GM19240 (cell line): Measurements from ENCODE around the gene SSR4.
"Not testable (repeated sequence)": the region's sequence is repeated elsewhere in the genome, so short reads cannot be mapped to it uniquely, and the experiment has no call there.

Experiments used
- DNase-seq: peaks from one replicate; pipeline ENCODE4 v3.0.0; 2011; ENCODE audit warnings: low spot score; ENCODE audit not compliant: insufficient read length

SSR4 gene

DNA sequence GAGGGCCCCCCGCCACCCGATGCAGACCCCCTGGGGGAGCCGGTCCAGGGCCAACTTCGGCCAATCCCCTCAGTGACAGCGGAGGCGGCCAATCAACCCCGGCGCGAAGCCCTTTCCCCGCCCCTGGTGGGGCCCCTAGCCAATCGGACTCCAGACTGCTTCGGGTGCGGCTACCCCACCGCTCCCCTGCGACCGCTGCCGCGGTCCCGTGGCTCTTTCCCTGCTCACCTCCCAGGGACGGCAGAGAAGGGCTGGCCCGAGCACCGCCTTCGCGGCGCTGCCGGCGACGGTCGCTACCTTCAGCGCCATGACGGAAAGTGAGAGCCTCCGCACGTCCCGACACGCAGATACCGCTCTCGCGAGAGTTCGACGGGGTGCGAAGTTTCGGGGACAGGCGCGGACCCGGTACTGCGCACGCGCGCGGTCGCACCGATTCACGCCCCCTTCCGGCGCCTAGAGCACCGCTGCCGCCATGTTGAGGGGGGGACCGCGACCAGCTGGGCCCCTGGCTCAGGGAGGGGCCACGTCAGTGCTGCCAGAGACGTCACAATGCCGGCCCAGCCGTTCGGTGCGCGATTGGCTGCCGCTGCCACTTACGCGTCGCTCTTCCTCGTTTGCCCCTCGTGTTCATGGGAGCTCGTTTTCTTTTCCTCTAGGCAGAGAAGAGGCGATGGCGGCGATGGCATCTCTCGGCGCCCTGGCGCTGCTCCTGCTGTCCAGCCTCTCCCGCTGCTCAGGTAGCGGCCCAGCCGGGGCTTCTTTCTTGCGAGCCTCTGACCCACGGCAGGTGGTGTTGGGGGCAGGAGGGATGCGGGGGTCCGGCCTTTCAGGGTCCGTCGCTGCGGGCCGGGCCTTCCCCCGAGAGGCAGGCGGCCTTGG, at the start of gene SSR4, which contains the start of gene IDH3G:
Gene SSR4, plus strand, starts transcription at position 651 of the 879 bp plus-strand sequence. Its CDS starts 20 bp downstream, at position 671.
Gene IDH3G, minus strand, starts transcription at position 358 of the 879 bp plus-strand sequence. Its CDS starts 49 bp downstream, at position 309.
- DNase-seq: peak; percentile 98

DNA sequence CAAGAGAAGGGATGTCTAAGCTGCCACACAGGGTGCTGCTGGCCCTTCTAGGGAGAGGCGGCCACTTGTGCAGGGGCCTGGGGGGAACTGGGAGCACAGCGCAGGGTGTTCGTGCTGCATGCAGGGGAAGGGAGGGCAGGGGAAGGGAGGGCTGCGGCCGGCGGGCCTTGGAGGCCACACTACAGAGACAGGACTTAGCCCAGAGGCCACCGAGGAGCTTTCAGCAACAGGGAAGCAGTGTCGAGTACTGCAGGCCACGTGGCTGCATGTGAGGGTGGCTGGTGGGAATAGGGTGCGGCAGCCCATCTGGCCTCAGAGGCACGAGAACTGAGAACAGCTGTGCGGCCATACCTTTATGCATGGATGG, 49.4 kb upstream of the SSR4 start:
- not testable (repeated sequence) for DNase-seq

- DNase-seq: no peak
Observed at GRCh38 chrX:153746359-153746758, 48.1 kb upstream of the SSR4 start.

GRCh38 chrX:153746991-153747390, 47.5 kb upstream of the SSR4 start:
- not testable (repeated sequence) for DNase-seq

DNA sequence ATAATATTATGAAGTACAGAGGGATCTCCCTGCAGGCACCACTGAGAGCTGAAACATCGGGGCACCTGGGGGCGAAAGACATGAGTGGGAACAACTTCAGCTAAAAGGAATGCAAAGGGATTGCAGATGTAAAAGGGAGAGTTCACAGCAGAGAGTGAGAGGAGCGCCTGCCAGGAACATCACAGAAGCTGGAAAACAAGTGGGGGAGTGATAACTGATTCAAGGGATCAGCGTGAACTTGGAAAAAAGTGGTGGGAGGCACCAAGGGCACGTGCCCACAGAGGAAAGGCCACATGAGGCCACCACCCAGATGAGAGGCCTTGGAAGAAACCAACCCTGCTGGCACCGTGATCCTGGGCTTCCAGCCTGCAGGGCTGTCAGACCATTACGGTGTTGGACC, 45.5 kb upstream of the SSR4 start:
- DNase-seq: not testable (repeated sequence)

- DNase-seq: no peak
Observed at GRCh38 chrX:153750127-153750774, 44.2 kb upstream of the SSR4 start.

DNA sequence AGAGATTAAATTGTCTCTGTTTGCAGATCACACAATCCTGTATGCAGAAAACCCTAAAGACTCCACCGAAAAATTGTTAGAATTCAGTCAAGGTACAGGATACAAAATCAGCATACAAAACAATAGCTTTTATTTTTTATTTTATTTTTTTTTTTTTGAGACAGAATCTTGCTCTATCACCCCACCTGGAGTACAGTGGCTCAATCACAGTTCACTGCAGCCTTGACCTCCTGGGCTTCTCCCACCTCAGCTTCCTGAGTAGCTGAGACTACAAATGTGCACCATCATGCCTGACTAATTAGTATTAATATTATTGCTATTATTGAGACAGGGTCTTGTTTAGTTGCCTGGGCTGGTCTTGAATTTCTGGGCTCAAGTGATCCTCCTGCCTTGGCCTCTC, 39.3 kb upstream of the SSR4 start:
- DNase-seq: no peak

- peak; percentile 1 for DNase-seq
Observed at GRCh38 chrX:153761863-153762262, 32.6 kb upstream of the SSR4 start.

DNA sequence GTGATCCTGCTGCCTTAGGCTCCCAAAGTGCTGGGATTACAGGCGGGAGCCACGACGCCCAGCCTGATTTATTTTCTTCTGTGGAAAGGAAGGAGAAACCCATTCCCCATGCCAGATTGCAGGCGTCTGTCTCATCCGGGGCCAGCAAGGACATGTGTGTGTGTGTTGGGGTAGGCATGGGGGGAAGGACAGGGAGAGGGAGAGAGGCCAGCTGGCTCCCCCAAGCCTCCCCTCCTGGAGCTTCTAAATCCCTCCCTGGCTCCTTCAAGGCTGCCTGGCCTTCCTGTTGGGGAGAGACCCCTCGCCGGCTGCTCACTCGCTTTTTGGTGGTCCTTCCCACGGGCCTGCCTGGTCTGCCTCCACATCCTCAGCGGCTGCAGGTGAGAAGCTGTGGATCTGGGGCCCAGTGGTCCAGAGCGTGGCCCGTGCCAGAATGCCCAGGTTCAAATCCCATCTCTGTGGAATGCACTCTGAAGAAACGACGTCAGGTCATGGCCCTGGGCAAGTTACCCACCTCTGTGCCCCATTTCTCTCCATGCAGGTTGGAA, 31.8 kb upstream of the SSR4 start:
- DNase-seq: no peak

- no peak for DNase-seq
Observed at GRCh38 chrX:153763298-153763932, 31.1 kb upstream of the SSR4 start.

DNA sequence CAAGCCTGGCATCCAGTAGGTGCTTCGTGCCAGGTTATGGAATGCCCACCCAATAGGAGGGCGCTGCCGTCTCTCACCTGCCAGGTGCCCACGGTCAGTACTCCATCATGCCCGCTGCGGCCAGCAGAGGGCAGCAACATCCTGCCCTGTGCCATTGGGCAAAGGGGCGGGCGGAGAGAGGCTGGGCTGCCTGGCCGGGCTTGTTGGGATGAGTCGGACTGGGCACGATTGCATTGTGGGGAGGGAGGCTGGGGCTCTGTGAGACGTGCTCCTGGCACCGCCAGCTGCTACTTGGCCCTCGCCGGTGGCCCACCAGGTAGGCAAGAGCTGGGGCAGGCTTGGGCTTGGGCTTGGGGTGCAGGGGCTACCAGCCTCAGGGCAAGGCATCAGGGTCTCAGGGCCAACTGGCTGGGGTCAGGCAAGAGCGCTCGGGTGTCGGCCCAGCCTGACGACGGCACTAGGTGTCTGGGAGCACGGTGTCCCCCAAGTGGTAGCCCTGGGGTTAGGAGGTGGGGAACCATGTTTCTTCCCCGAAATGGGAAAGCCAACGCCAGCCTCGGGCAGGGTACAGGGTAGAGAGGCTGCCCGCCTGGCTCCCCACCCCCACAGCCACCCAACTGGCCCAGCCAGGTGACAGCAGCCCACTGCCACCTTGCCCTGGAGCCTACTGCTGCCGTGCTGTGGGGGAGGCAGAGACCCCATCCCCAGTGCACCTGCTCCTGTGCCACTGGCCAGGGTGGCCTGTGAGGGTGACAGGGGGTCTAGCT, 30.3 kb upstream of the SSR4 start, which contains the start of gene PLXNB3:
Gene PLXNB3, plus strand, starts transcription at position 261 of the 767 bp plus-strand sequence. CDS start 1,287 bp downstream, outside the sequence.
- peak; percentile 73 for DNase-seq

- no peak for DNase-seq
Observed at GRCh38 chrX:153764786-153765137, 29.7 kb upstream of the SSR4 start.

DNA sequence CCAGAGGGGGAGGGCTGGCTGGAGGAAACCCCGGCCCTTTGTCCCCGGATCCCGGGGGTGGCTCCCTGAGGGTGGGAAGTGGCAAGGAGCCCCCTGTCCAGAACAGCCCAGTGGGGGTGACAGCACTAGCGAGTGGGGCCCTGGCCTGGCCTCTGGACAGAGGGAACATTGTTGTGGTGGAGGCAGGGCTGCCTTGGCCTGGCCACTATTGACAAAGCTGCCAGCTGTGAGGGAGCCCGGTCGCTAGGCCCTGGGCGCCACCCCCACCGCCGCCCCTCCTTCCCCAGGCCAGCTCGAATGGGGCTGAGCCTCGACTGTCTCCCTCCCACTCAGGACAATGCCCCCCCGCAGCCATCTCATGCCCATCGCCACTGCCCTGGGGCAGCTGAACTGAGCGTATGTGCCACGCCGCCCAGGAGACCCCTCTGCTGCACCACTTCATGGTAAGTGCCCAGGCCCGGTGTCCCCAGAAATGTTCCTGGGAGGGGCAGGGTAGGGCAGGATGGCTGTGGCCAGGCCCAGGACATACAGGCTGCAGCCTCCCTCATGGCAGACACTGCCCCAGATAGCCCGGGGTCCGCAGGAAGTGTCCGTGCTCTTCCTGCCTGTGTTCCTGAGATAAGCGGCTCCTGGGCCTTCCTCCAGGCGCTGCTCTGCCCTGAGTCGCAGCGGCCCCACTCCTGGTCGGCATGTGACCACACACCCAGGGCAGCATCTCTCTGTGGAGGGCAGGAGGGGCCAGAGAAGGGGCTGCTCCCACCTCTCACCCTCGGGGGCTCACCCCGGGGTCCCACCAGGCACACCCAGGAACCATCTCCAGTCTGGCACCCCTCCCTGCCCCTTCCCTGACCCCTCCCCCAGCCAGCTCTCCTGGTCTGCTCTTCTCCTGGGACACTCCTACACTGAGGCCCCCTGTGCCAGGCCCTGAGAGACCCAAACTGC, 29.1 kb upstream of the SSR4 start:
- no peak for DNase-seq

DNA sequence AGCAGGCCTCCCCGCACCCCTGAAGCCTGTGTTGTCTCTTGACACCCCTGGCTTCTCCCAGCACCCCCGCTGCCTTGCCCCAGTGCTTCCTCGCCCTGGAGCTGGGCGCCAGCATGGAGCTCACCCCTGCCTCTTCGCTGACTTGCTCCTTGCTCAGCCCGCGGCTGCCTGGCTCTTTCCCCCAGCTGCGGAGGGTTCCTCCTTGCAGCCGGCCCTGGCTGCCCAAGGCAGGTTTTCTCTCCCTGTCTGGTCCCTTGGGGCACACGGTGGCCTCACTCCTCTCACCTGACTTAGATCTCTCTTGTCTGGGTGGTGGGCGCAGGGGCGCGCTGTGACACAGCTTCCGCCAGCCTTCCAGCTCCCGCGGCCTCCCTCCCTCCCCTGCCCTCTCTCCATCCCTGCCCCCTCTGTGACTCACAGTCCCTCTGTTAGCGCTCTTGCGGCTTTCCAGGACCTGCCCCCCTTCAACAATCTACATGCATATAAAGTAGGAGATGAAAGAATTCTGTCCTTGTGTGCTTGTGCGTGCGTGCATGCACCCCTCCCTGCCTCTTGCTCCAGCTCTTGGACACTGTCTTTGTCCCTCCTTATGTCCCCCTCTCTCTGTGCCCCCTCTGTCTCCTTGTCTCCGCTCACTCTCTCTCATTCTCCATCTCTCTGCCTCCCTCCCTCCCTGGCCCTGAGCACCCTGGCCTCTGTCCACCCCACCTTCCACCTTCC, 28.2 kb upstream of the SSR4 start:
- peak; percentile 4 for DNase-seq

GRCh38 chrX:153766871-153767673, 27.4 kb upstream of the SSR4 start:
- no peak for DNase-seq

- DNase-seq: no peak
Observed at GRCh38 chrX:153767674-153768055, 26.8 kb upstream of the SSR4 start.

DNA sequence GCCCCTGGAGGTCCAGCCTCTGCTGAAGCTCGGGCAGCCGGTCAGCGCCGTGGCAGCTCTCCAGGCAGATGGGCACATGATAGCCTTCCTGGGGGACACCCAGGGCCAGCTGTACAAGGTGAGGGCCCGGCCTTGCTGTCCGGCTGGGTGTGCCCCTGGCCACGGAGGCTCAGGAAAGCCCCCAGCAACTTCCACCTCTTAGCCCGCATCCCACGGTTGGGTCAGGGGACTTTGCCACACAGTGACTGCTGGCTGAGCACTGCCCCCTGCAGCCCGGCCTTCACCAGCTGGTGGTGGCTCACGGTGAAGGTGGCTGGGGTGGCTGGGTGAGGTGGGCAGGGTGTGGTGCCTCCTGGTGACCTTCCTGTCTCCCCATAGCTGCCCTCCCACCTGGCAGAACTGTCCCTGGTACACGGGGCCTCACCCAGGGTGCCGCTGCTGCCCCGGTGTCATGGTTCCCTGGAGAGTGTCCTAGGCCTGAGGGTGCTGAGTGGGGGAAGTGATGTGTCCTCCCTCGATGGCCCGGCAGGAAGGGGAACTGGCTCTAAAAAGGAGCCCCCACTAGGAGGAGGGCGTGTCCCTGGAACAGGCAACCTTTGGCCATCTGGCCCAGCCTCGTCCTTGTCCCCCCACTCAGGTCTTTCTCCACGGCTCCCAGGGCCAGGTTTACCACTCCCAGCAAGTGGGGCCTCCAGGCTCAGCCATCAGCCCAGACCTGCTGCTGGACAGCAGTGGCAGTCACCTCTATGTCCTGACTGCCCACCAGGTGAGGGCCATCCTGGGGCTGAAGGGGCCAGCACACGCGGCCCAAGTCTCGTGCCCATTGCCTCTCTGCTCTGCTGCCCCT, 25.9 kb upstream of the SSR4 start:
- DNase-seq: peak; percentile 3
